A549 (cell line): ENCODE measurements around the gene LANCL2. TPM values are rescaled to one million over a fixed set of nuclear protein-coding genes. Genes with fewer than 3 reads are reported as not detected.

ENCODE experiments used
- ATAC-seq, 2 experiments: fragments of 200-7000 bp in 1 of 2; fragments of >200 bp in 1 of 2; cut with Nextera tagmentation in 1 of 2; cut with Tn5 transposase in 1 of 2; 3 replicates each; pipeline versions ENCODE4 v1.8.0 to v1.9.1; 2018 to 2020; ENCODE audit warnings: mild to moderate bottlenecking in 1 of 2, moderate library complexity in 1 of 2
- CTCF ChIA-PET: fragments of 300-600 bp; sonication (Branson Sonifier 250); formaldehyde crosslinking; extraction: SDS; loops from one replicate; lab custom pipeline; 2021; ENCODE audit warnings: antibody characterized with exemption, inconsistent platforms; lab: Yijun Ruan, JAX
- POLR2A ChIA-PET: fragments of 350-600 bp; formaldehyde crosslinking; extraction: SDS; loops from one replicate; lab custom pipeline; 2021; ENCODE audit warnings: antibody characterized with exemption, inconsistent platforms; lab: Yijun Ruan, JAX
- DNase-seq, 2 experiments: peaks; one replicate each; pipeline versions ENCODE4 v3.0.0 to v3.0.0-alpha.2; 2011 to 2016; ENCODE audit warnings: low read depth in 1 of 2, low spot score in 1 of 2
- FAIRE-seq: peaks from 2 replicates; lab custom pipeline; 2011; peaks lifted over from hg19 to GRCh38; lab: Jason Lieb, UNC
- H3K27ac ChIP-seq, 2 experiments: fragments of >200 bp; sonication (Bioruptor Twin); formaldehyde crosslinking; 3 replicates each; pipeline ENCODE4 v1.5.1; 2016 to 2017
- H3K4me1 ChIP-seq: fragments of >200 bp; sonication (Bioruptor Twin); formaldehyde crosslinking; 3 replicates; pipeline ENCODE4 v1.6.1; 2016
- H3K4me2 ChIP-seq: fragments of >200 bp; sonication (Bioruptor Twin); formaldehyde crosslinking; 3 replicates; pipeline ENCODE4 v1.6.1; 2016
- H3K4me3 ChIP-seq: fragments of >200 bp; sonication (Bioruptor Twin); formaldehyde crosslinking; 3 replicates; pipeline ENCODE4 v1.5.1; 2016
- H3K9me3 ChIP-seq: fragments of >200 bp; sonication (Bioruptor Twin); formaldehyde crosslinking; 3 replicates; pipeline ENCODE4 v1.6.1; 2016
- ATOH8 ChIP-seq: fragments of 250-450 bp; sonication (Bioruptor Pico); IDR thresholded peaks from 2 replicates; pipeline ENCODE4 v1.5.0; 2020; ENCODE audit warnings: low read depth, mild to moderate bottlenecking, moderate library complexity
- BCL3 ChIP-seq: fragments of >200 bp; sonication (Bioruptor Twin); formaldehyde crosslinking; IDR thresholded peaks from 3 replicates; pipeline ENCODE4 v1.6.1; 2016
- BHLHE40 ChIP-seq: IDR thresholded peaks from 2 replicates; pipeline ENCODE4 v1.6.1; 2012; ENCODE audit warnings: low read depth, low read length, inconsistent platforms
- CHD2 ChIP-seq: fragments of 150-350 bp; IDR thresholded peaks from 2 replicates; pipeline ENCODE4 v1.6.1; 2014; ENCODE audit warnings: low read length; ENCODE audit not compliant: partially characterized antibody
- E2F6 ChIP-seq: IDR thresholded peaks from 2 replicates; pipeline ENCODE4 v1.6.1; 2012; ENCODE audit warnings: low read depth, borderline replicate concordance
- EHF ChIP-seq: fragments of 250-450 bp; sonication (Bioruptor Pico); IDR thresholded peaks from 2 replicates; pipeline ENCODE4 v1.5.0; 2020; ENCODE audit warnings: mild to moderate bottlenecking
- EHMT2 ChIP-seq: fragments of 200-600 bp; sonication (generic); IDR thresholded peaks from 2 replicates; pipeline ENCODE4 v1.6.1; 2016; ENCODE audit warnings: antibody characterized with exemption, low read depth, mild to moderate bottlenecking, moderate library complexity
- GATA3 ChIP-seq: IDR thresholded peaks from 2 replicates; pipeline ENCODE4 v1.6.1; 2012; ENCODE audit warnings: borderline replicate concordance
- HDAC2 ChIP-seq: fragments of 200-600 bp; sonication (generic); IDR thresholded peaks from 2 replicates; pipeline ENCODE4 v1.6.1; 2016
- KDM1A ChIP-seq: fragments of 200-600 bp; sonication (generic); IDR thresholded peaks from 2 replicates; pipeline ENCODE4 v1.6.1; 2016; ENCODE audit warnings: low read depth, mild to moderate bottlenecking
- MAX ChIP-seq: IDR thresholded peaks from 2 replicates; pipeline ENCODE4 v1.6.1; 2012
- NFE2L2 ChIP-seq: fragments of 150-350 bp; conservative IDR thresholded peaks from 2 replicates; pipeline ENCODE4 v1.6.1; 2014; ENCODE audit warnings: low read length
- NR3C1 ChIP-seq: fragments of >200 bp; sonication (Bioruptor Twin); formaldehyde crosslinking; IDR thresholded peaks from 3 replicates; pipeline ENCODE4 v1.6.1; 2017
- PHF8 ChIP-seq: fragments of 200-600 bp; sonication (generic); IDR thresholded peaks from 2 replicates; pipeline ENCODE4 v1.6.1; 2016; ENCODE audit warnings: low read depth, mild to moderate bottlenecking, antibody characterized with exemption, moderate library complexity, borderline replicate concordance
- POLR2A ChIP-seq: IDR thresholded peaks from 2 replicates; pipeline ENCODE4 v1.6.1; 2012; ENCODE audit warnings: mild to moderate bottlenecking, low read length
- REST ChIP-seq: fragments of 200-600 bp; sonication (generic); IDR thresholded peaks from 2 replicates; pipeline ENCODE4 v1.6.1; 2016; ENCODE audit warnings: antibody characterized with exemption, mild to moderate bottlenecking, moderate library complexity
- TFCP2L1 ChIP-seq: fragments of 250-450 bp; sonication (Bioruptor Pico); IDR thresholded peaks from 2 replicates; pipeline ENCODE4 v1.5.0; 2021; ENCODE audit warnings: mild to moderate bottlenecking
- USF2 ChIP-seq: fragments of 450-650 bp; IDR thresholded peaks from 2 replicates; pipeline ENCODE4 v1.6.1; 2014; ENCODE audit warnings: antibody characterized with exemption
- ZNF302 ChIP-seq: fragments of 250-450 bp; sonication (Bioruptor Pico); IDR thresholded peaks from 2 replicates; pipeline ENCODE4 v1.9.0; 2021; ENCODE audit warnings: inconsistent platforms, mild to moderate bottlenecking, moderate library complexity
- WGBS: methylation state at CpG from one replicate; pipeline ENCODE4 v1.1.6; 2017; ENCODE audit errors: missing lambda C conversion rate; 5-methylcytosine and 5-hydroxymethylcytosine counted together
- polyA plus RNA-seq, 4 experiments: library from polyadenylated mRNA; depleted of rRNA in 3 of 4; stranded (reverse); fragments of >200 nt; fragmentation: RNase III in 1 of 4; extraction: RNeasy Plus Mini Kit Qiagen cat#74134 plus additional on column Dnase treatment in 1 of 4; gene quantifications; 2 replicates in 3 of 4; 3 replicates in 1 of 4; pipeline ENCODE4 v1.2.3, GENCODE V29; 2011 to 2017

LANCL2 gene
- polyA plus RNA-seq, 2 of the 4 experiments (the other 2 are of a cell fraction), result 8.0 to 12.4 TPM

- TF ChIP-seq GATA3, result no peak
Observed at GRCh38 chr7:55427800-55428199, 62.7 kb downstream of the LANCL2 start (continued).

- ChIA-PET CTCF (no interaction called here), POLR2A (no interaction called here)
- H3K4me2 ChIP-seq, result no peak overlapping the region
- H3K9me3 ChIP-seq, result no peaks in the 10 kb centered on the region
- no peaks in the 10 kb centered on the region for H3K4me1 ChIP-seq
- no peak overlapping the region for H3K27ac ChIP-seq
- WGBS, result 75% methylated on average over 11 of the region's 11 CpGs
- no peak for TF ChIP-seq USF2
- TF ChIP-seq NR3C1, result no peak
- no peak for TF ChIP-seq REST
- no peak for TF ChIP-seq HDAC2
- TF ChIP-seq, all 56 proteins: peak for 0
- H3K4me3 ChIP-seq, result no peak overlapping the region
- no peak for FAIRE-seq
- ATAC-seq, result no peak
- no peak for DNase-seq
Observed at GRCh38 chr7:55429835-55430499, 64.8 kb downstream of the LANCL2 start.

- Histone ChIP-seq H3K4me1 (no peaks in the 10 kb centered on the region), H3K27ac (no peak overlapping the region), H3K4me3 (no peak overlapping the region), H3K9me3 (no peaks in the 10 kb centered on the region), H3K4me2 (no peak overlapping the region)
- no peak for ATAC-seq
- WGBS, result 0% methylated on average over 2 of the region's 2 CpGs
- CTCF ChIA-PET, result interaction anchor here (0.7 to 4.0 kb wide), 7 partner anchors 8 to 292 kb away, joined by 3 to 16 read pairs (median 4); no protein-coding TSS in a partner anchor
- POLR2A ChIA-PET, result no interaction called here
- DNase-seq, result no peak
- no peak for FAIRE-seq
- TF ChIP-seq NFE2L2 (no peak), PHF8 (no peak), GATA3 (no peak), EHMT2 (no peak), BHLHE40 (no peak), EHF (CRISPR knock-in tag) (no peak), ATOH8 (CRISPR knock-in tag) (no peak), BCL3 (no peak), MAX (no peak)
Observed at GRCh38 chr7:55431898-55432297, 66.8 kb downstream of the LANCL2 start.

- no peak for FAIRE-seq
- 89% methylated on average over 3 of the region's 3 CpGs for WGBS
- Histone ChIP-seq H3K4me3 (no peak overlapping the region), H3K4me1 (no peaks in the 10 kb centered on the region), H3K4me2 (no peak overlapping the region), H3K9me3 (no peaks in the 10 kb centered on the region), H3K27ac (no peak overlapping the region)
- ChIA-PET POLR2A (no interaction called here), CTCF (interaction anchor here (0.6 to 4.0 kb wide), 9 partner anchors 9 to 636 kb away, joined by 3 to 16 read pairs (median 3); partner anchors contain the start of gene NIPSNAP2)
- no peak for DNase-seq
- no peak for ATAC-seq
- TF ChIP-seq MAX (no peak), E2F6 (no peak), KDM1A (no peak), TFCP2L1 (CRISPR knock-in tag) (no peak), HDAC2 (no peak), ZNF302 (no peak), POLR2A (no peak), CHD2 (no peak), REST (no peak)
Observed at GRCh38 chr7:55432506-55432905, 67.4 kb downstream of the LANCL2 start.
